GM18873 (cell line): ENCODE data around the gene MSI2.

Experiments used
- ATAC-seq: cut with Tn5 transposase; IDR thresholded peaks from one replicate; pipeline ENCODE4 v1.9.1; 2021; ENCODE audit warnings: mild to moderate bottlenecking, moderate library complexity, moderate number of reproducible peaks; ENCODE audit not compliant: unreplicated experiment, low FRiP score

Gene MSI2

GRCh38 chr17:57513569-57513968 lies 257.2 kb downstream of the MSI2 start:
- no peak for ATAC-seq

DNA sequence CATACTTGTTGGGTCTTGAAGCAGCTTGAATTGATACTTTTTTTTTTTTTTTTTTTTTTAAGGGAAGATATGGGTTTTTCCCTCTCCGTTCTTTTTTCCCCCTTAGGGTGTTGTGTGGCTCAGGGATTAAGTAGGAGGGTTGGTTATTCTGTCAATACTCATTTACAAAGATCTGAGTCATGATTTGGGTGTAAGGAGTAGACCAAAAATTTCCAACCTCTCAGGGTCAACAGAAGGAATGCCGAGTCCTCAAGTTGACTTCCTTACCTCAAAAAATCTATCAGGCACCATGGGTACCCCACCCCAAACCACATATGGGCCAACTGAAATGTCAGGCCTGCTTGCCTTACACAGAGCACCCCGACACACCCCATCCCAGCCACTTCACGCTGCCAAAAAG lies 258.3 kb downstream of the MSI2 start:
- ATAC-seq, result no peak

DNA sequence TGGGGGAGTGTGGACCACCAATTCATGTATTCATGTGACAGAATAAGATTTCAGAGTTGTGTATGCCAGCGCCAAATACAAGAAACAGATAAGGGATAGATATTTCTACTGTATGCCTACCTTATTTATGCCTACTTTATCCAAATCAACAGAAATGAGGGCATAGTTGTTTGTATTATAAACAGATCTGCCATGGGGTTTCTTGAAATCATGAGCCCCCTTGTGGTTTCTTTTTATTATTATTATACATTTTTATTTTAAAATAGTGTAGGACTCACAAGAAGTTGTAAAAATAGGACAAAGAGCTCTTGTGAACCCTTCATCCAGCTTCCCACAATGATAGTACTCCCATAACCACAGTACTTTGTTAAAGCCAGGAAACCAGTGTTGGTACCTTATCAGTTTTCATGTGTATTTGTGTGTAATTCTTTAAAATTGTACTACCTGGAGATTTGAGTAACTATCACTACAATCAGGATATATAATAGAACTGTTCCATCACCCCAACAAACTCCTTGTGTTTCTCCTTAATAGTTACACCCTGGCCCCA lies 259.4 kb downstream of the MSI2 start:
- no peak for ATAC-seq

DNA sequence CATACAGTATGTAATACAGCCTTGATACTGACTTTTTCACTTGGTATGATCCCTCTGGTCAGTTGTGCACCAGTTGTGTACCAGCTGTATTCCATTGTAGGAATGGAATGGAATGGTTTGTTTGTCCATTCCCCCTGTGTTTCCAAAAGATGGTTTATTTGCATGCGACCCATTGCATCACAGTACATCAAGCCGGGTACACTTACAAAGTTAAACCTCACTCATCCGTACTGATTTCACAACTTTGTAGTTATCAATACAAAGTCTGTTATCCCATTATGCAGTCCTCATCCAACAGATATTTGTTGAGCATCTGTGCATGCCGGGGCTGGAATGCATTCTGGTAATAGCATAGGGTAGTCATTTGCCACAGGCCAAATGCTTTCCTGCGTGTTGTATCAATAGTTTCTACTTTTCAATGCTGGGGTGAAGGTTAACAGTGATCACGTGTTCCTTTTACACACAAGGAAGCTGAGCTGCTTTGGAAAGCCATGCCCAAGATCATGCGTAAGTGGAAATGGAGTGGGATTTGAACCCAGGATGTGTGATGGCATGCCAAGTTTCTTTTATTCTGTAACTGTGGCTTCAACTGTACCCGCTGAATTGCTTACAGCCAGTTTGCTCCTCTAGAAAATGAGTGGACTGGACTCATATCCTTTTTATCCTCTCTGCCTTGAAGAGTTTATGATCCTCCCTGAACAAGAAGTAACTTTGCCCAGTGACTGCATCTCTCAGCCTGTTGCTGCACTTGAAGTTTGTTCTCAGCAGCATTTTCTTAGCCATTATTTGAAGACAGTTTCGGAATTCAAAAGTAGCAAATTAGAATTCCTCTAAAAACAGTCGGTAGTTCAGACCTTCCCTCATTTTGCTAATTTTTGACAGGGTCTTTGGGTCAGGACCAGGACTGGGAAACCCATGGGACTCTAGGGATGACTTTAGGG lies 260.2 kb downstream of the MSI2 start:
- no peak for ATAC-seq

- no peak for ATAC-seq
Measured at GRCh38 chr17:57517273-57517631, 260.9 kb downstream of the MSI2 start.

GRCh38 chr17:57517632-57518456 lies 261.5 kb downstream of the MSI2 start:
- no peak for ATAC-seq

- no peak for ATAC-seq
Measured at GRCh38 chr17:57518587-57519581, 262.6 kb downstream of the MSI2 start.

GRCh38 chr17:57519800-57520199 lies 263.5 kb downstream of the MSI2 start:
- no peak for ATAC-seq

- no peak for ATAC-seq
Measured at GRCh38 chr17:57521606-57522005, 265.3 kb downstream of the MSI2 start.

DNA sequence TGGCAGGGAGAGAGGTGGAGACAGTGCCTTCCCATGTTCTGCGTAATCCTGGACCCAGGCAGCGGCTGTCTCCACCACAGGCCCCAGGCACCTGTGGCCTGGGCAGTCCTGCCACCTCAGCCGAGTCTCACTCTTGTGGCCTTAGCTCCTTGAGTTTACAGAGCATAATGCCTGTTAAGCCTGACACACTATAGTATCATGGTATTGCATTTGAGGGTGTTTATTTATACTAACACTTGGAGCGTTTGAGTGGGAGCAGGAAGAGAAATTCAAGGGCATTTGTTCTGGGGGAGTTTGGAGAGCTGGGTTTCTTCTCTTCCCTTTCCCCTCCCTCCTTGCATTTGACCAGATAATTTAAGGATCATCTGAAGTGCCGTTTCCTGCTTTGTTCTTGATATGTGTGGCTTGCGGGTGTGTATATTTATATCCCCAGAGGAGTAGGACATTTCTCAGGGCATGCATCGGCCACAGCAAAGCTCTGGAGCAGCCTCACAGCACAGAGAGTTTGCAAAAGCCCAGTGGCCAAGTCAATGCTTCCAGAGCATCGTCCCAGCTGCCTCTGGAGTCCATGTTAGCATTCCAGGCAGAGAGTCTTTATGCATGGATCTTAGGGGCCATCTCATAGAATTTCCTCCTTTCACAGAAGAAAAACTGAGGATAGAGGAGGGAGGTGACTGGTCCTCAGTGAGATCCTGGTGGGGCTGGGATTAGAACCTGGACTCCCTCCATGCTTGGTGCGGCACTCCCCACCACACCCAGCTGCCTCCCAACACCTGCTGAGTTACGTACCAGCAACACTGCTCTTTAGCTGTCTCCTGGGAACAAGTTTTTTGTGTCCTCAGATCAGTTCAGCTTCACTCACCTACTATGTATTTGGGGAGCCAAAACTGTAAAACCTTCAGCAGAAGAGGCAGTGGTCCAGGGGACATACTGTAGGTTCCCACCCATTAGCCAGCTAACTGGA lies 266.0 kb downstream of the MSI2 start:
- no peak for ATAC-seq

GRCh38 chr17:57523926-57524632 lies 267.8 kb downstream of the MSI2 start:
- no peak for ATAC-seq

DNA sequence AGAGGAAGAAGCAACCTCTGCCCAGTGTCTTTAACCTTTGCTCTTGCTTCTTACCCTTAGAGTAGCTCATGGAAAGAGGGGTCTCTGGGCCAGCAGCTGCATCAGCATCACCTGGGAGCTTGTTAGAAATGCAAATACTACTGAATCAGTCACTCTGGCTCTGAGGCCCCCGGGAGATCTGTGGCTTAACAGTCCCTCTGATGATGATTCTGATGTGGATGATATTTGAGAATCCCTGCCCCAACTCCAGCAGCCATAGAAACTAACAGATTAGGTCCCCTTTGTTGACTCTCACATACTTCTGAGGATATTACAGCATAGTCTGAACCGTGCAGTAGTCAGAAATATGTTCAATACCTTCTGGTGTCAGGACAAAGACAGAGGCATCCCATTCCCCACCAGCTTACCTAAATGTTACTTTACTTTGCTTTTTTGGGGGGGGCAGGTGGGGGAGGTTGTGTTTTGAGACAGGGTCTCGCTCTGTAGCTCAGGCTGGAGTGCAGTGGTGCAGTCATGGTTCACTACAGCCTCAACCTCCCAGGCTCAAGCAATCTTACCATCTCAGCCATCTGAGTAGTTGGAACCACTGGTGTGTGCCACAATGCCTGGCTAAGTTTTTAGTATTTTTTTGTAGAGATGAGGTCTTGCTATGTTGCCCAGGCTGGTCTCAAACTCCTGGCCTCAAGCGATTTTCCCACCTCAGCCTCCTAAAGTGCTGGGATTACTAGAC lies 268.7 kb downstream of the MSI2 start:
- no peak for ATAC-seq

DNA sequence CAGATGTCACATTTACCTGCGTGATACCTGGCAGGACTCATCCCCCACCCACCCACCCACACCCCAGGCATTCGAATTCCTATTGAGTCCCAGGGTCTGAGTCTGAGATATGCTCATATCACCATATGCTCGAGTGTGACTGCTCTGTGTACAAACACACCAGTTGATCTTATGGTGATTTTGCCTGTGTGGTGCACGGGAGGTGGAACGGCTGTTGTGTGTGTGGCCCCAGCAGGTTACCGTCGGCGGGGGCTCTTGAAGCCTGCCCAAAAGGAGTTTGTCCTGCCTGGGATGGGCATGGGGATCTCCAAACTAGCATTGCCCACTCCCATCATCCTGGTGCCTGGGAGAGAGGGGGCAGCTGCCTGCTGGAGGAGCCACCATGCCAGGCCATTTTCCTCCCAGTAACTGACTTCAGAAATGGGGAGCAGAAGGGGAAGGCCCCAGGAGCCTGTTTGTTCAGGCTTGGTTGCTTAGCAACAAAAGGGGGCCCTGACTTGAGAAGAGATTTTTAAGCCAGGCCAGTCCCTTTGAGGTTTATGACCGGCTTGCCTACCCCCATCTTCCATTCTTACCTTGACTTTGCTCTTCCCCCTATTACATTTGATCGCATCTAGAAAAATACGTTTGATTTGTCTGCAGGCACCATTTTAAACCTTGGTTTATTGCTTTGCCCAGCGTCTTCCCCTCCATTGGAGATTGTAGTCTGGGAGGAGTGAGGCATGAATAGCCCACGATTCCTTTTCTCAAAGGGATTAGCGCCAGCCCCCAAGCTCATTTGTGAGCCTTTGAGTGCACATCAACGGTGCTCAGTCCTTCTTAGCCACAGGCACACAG lies 271.1 kb downstream of the MSI2 start:
- no peak for ATAC-seq

DNA sequence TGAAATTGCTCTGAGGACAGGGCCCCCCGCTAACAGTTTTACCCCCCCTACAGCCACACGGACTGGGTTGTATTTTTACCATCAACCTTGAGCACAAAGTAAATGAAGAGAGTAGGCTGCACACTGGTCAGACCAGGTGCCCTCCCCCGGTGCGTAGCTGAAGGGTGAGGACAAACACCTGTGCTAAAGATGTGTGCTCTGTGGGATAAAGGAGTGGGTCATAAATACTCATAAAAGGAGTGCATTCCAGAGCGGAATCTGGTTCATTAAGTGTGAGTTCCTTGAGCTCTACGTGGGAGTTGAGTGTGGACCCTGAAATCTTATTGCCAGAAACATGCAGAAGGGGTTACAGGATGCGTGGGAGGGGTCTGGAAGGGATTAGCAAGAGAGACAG lies 271.7 kb downstream of the MSI2 start:
- ATAC-seq, result no peak

DNA sequence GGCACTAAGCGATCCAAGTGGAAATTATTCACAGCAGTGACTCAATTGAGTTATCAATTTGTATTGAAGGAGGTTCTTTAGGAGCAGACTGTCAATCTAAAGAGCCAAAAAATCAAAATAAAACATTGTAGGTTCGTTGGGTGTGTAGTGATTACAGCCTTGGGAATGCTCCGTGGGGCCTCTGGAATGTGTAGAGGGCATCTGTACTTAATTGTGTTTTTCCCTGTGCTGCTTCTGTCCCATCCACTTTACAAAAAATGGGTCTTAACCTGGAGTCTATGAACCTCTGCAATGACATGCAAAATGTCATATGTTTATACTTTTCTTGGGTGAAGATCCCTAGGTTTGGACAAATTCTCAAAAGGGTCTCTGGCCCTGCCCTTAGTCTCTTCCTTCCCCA lies 273.7 kb downstream of the MSI2 start:
- no peak for ATAC-seq

DNA sequence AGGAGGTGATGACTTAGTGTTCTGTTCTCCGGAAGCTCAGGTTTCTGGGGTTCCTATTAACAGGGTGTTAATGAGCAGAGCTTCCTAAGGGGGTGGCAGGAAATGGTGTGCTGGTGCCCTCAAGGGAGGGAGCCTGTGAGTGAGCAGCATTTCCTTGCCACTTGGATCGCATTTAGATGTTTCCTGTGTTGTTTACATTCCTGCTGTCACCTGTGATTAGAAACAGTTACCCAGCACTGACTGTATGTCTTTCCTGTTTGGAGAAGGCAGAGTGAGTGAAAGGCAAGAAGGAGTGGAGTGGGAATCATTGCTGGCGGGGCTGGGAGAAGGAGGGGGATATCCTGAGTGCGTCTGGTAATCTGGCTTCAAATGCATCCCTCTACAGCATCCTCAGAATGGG lies 274.2 kb downstream of the MSI2 start:
- no peak for ATAC-seq

GRCh38 chr17:57531078-57531477 lies 274.8 kb downstream of the MSI2 start:
- ATAC-seq, result no peak
